Measurements from ENCODE around the gene CEP83.
"Not testable (repeated sequence)": the region's sequence is repeated elsewhere in the genome, so short reads cannot be mapped to it uniquely, and the experiment has no call there.

CEP83 gene, protein sequence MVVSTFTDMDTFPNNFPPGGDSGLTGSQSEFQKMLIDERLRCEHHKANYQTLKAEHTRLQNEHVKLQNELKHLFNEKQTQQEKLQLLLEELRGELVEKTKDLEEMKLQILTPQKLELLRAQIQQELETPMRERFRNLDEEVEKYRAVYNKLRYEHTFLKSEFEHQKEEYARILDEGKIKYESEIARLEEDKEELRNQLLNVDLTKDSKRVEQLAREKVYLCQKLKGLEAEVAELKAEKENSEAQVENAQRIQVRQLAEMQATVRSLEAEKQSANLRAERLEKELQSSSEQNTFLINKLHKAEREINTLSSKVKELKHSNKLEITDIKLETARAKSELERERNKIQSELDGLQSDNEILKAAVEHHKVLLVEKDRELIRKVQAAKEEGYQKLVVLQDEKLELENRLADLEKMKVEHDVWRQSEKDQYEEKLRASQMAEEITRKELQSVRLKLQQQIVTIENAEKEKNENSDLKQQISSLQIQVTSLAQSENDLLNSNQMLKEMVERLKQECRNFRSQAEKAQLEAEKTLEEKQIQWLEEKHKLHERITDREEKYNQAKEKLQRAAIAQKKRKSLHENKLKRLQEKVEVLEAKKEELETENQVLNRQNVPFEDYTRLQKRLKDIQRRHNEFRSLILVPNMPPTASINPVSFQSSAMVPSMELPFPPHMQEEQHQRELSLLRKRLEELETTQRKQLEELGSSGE

DNA sequence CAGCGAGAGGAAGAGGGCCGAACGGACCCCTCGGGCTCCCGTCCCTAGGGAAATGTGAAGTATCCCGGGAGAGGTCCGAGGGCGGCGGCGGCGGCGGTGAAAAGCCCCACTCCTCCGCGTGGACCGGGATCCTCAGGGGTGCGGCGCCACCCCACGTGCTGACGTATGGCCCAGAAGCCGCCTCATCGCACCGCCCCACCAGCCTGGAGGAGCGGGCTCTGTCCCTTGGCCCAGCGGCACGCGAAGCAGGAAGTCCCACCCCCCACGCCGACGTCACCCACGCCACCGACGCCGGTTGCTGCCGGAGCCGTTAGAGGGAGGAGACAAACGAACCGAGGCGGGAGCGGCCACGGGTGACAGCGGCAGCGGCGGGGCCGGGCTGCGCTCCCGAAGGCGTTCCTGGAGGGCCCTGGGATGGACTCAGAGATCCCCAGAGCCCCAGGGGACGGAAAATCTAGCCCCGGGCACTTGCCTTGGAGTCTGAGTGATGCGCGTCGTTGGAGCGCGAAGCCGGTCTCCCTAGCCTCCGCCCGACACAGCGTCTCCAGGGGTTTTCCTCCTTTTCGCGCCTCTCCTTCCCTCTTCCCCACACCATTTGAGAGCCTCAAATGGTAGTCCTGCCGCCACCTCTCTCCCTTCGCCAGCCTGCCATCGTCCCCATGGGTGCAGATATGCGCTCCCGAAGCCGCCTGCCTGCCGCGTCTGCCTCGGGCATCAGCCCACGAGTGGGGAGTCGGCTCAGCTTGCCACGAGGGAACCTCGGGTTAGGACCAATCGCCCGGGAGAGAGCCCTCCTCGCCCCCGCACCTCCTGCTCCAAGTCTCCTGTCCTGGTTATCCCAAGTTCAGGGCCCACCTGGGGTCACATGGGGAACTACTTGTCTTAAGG is at the start of gene CEP83:
Gene CEP83, minus strand, starts transcription at position 140 of the 888 bp plus-strand sequence. CDS start 47,377 bp downstream, outside the sequence.
- DNase-seq (ENCODE audit: low read depth, low spot score), result peak; percentile 20

DNA sequence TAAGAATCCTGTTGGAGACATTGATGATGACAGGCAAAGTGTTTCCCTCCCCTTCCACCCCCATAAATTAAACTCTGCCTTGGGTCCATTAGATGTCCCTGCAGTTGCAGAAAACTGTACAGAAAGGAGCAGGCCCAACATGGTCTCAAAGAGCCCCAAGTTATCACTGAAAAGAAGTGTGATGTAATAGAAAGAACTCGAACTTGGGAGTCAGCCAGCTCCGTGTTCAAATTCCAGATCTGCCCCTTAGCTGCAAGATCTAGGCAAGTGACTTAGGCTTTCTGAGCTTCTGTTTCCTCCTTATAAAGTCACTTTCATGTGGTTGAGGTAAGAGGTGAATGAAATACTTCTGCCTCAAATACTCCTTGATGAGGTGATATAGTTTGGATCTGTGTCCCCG is 49.6 kb upstream of the CEP83 start:
- no peak for DNase-seq (ENCODE audit: low read depth, low spot score)

DNA sequence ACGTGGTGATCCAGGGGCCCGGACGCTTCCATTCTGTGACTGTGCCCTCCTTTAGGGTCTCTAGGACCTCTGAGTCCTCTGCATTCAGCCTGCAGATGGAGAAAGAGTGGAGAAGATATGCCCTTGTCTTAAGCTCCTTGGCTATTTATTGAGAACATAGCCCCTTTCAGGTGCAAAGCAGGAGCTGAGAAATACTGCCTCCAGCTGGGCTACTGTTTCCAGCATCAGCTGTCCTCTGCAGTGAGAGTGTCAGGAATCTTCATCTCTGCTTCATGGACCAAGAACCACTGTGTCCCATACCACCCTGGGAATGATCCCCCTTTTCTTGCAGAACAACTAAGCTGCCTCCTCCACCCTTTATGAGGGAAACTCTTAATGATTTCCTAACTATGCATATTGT is 47.8 kb upstream of the CEP83 start:
- no peak for DNase-seq (ENCODE audit: low read depth, low spot score)

DNA sequence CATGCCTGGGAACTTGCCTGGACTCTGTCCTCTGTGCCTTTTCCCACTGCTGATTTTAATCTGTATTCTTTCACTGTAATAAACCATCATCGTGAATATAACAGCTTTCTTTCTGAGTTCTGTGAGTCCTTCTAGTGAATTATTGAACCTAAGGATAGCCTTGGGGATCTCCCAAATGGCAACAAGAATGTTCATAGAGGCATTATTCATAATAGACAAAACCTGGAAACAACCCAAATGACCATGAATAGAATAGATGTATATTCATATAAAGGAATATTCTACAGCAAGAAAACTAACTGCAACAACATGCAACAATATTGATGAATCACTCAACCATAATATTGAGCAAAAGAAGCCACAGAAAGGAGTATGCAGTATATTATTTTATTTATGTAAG is 44.7 kb upstream of the CEP83 start:
- DNase-seq (ENCODE audit: low read depth, low spot score), result no peak

DNA sequence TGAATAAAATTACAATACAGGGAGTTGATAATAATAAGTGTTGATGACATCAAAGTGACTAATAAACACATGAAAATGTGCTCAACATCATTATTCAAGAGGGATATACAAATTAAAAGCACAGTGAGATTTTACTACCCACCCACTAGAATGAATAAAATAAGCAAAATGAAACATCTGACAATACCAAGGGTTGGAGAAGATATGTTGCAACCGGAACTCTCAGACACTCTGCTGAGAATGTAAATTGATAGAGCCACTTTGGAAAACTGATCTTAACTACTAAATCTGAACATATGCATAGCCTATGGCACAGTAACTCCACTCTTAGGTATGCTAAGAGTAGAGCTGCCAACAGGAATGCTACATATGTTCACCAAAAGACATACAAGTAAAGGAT is 44.0 kb upstream of the CEP83 start:
- no peak for DNase-seq (ENCODE audit: low read depth, low spot score)

DNA sequence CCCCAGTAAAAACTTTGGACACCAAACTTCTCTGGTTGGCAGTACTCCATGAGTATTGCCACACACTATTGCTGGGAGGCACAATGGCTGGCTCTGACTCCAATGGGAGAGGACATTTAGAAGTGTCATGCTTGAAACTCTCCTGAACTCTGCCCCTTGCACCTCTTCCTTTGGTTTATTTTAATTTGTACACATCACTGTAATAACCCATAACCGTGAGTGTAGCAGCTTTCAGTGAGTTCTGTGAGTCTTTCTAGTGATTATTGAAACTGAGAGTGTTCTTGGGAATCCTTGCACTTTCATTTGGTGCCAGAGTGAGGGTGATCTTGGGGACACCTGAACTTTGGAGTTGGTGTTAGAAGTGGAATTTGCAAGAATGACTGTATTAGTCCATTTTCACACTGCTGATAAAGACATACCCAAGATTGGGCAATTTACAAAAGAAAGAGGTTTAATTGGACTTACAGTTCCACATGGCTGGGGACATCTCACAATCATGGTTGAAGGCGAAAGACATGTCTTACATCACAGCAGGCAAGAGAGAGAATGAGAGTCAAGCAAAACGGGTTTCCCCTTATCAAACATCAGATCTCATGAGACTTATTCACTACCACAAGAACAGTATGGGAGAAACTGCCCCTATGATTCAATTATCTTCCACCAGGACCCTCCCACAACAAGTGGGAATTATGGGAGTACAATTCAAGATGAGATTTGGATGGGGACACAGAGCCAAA is 41.3 kb upstream of the CEP83 start:
- no peak for DNase-seq (ENCODE audit: low read depth, low spot score)

DNA sequence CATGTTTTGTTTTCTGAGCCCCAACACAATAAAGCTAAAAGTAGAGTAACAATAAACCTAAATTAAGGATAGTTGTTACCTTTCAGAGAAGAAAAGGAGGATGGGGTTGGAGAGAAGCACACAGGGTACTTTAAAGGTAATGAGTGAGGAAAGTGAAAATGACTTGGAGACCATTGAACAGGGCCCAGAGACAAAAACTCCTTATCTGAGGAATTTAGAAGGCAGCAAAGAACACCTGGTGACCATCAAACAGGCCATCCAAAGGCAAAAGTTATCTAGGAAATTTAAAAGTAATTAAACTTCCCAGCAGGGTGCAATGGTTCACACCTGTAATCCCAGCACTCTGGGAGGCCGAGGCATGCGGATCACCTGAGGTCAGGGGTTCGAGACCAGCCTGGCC is 39.0 kb upstream of the CEP83 start:
- no peak for DNase-seq (ENCODE audit: low read depth, low spot score)

DNA sequence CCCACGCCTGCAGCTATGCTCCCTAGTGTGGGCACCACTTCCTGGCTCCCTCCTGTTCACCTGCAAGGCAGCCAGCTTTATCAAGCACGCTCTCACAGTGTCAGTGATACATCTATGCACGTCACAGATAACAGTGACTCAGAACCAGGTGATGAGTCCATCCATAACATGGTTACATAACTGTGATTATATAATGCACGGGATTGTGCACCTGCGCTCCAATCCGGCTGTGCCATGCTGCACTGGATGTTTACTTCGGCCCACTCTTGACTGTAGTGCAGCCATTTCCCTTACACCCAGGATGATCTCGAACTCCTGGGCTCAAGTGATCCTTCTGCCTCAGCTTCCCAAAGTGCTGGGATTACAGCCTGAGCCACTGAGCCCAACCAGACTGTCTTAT is 38.4 kb upstream of the CEP83 start:
- no peak for DNase-seq (ENCODE audit: low read depth, low spot score)

DNA sequence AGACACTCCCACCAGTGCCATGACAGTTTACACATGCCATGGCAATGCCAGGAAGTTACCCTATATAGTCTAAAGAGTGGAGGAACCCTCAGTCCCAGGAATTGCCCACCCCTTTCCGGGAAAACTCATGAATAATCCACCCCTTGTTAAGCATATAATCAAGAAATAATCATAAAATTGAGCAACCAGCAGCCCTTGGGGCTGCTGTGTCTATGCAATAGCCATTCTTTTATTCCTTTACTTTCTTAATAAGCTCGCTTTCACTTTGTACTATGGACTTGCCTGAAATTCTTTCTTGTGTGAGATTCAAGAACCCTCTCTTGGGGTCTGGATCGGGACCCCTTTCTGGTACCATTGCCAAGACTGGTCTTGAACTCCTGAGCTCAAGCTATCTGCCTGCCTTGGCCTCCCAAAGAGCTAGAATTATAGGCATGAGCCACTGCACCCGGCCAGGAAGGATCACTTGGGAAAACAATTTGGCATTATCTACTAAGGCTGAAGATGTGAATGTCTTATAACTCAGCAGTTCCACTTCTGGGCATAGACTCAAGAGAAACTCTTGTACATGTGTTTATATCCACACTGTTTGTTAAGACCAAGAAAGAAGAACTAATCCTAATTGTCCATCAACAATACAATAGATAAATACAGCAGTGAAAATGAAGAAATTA is 35.9 kb upstream of the CEP83 start:
- DNase-seq (ENCODE audit: low read depth, low spot score), result no peak

DNA sequence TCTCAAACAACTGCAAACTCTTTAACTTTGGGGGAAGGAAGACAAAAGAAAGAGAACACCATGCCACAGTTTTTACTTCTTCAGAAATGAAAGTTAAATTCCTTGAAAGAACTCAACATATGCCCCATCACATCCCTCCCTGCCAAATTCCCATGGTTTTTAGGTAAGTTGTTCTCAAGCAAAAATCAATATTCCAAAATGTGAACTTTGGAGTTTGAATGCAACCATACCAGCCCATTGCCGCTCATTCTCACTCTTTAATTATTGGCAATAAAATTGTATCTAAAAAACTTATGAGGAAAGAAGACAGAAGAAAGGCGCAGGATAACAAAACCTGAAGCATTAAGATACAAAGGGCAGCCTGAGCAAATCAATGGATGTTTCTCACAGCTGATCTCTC is 31.8 kb upstream of the CEP83 start:
- no peak for DNase-seq (ENCODE audit: low read depth, low spot score)

DNA sequence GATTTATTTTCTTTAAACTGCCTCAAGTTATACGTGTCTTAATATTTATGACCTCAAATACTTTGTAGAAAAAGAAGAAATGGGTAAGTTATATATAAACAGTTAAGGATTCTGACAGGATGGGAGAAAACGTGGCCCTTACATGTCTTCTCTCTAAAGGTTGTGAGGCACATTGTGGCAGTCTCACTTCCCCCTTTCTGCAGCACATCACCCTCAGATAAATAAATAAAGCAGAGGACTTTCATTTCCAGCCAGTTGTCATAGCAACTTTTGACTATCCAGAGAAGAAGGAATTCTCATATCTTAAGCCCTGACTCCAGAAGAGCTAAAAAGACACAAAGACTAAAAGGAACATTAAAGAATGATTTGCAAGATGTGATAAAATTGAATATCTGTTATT is 28.8 kb upstream of the CEP83 start:
- no peak for DNase-seq (ENCODE audit: low read depth, low spot score)

DNA sequence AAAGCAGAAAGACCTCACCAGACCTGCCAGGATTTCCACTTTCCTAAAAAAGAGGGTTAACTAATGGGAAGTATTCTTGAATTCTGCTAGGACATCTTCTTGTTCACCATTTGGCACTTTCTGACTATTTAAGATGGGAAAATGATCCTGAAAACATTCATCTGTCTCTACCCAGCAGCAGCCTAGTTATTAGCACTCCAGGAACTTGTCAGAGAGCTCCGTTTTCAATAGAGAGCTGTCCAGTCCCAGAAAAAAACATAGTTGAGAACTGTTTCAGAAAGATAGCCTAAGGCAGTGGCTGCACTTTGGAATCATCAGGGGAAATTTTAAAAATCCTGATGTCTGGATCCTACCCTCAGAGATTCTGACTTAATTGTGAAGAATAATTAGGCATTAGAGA is 22.1 kb upstream of the CEP83 start:
- DNase-seq (ENCODE audit: low read depth, low spot score), result no peak

DNA sequence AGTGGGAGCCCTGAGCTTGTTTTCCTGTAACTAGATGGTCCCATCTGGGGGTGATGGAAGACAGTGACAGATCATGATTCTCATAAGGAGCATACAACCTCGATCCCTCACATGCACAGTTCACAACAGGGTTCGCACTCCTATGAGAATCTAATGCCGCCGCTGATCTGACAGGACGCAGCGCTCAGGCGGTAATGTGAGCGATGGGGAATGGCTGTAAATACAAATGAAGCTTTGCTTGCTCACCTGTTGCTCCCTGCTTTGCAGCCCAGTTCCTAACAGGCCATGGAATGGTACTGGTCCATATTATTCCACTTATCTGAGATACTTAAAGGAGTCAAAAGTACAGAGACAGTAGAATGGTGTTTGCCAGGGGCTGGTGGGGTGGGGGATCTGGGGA is 9.9 kb upstream of the CEP83 start:
- no peak for DNase-seq (ENCODE audit: low read depth, low spot score)

DNA sequence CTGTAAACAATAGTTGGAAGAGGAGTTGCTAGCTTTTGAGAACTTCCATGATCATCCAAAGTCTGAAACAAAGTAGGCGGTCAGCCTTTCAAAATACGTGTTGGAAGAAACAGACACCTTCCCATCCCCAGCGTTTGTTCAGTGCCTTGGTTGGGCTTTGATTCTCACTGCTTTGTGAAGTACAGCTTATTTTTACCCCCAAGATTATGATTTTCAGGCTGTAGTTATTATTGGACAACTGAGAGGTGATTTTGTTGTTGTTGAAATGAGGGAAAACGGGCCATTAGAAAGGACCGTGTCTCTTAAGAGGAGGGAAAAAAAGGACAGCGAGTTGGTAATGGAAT is 921 bp upstream of the CEP83 start:
- no peak for DNase-seq (ENCODE audit: low read depth, low spot score)

DNA sequence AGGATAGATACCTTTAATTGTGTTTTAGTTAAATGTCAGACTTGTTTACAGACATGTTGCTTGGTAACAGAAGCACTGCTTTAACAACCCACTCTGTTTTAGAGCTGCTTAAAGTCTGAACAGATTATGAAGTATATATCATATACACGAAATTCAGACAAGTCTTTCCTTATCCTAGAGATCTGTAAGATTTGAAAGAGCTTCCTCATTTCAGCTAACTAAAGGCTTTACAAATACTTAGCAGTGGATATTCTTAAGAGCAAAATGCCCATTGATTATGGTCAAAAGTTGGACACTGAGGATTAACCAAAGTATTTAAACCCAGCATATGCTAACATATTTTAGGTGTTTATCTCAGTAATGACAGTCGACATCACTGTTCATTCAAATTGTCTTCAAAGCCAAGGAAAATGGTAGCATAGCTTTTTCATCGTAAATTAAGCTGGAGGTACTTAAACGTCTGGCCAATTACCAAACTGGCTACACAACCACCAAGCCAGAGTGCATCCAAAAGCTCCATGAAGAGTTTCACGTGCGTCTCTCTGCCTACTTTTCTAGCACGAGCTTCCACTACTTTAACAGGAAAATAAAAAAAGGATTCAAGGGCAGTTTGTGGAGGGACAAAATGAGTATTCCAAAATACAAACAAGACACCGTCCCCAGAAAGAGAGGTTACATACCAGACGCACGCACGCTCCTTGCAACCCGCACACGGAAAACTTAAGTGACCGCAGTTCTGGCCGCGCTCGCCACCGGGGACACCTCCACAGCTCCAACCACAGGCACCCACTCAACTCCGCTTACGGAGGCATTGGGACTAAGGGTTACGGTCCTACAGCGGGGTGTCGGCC is 565 bp downstream of the CEP83 start:
- DNase-seq (ENCODE audit: low read depth, low spot score), result no peak

DNA sequence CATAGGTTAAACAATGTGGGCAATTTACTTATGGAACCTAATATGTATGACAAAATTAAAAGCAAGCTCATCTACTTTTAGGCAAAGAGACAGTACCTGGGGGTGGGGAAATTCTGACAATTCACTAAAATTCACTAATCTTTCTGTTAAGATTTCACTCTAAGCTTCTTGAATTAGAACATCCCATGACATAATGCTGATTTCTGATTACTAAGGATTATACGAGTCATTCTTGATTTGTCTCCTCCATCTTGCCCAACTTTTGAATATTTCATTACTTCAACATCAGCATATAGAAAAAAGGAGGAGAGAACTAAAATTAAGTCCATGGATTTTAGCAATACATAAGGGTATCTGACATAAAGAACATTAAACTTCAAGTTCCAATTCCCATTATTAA is 2.4 kb downstream of the CEP83 start:
- DNase-seq (ENCODE audit: low read depth, low spot score), result no peak

DNA sequence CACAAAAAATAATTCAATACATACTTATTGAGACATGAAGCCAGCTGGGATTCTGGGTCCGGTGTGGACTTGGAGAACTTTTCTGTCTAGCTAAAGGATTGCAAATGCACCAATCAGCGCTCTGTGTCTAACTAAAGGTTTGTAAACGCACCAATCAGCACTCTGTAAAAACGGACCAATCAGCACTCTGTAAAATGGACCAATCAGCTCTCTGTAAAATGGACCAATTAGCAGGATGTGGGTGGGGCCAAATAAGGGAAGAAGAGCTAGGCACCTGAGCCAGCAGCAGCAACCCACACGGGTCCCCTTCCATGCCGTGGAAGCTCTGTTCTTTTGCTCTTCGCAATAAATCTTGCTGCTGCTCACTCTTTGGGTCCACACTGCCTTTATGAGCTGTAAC is 5.3 kb downstream of the CEP83 start:
- DNase-seq (ENCODE audit: low read depth, low spot score), result not testable (repeated sequence)

DNA sequence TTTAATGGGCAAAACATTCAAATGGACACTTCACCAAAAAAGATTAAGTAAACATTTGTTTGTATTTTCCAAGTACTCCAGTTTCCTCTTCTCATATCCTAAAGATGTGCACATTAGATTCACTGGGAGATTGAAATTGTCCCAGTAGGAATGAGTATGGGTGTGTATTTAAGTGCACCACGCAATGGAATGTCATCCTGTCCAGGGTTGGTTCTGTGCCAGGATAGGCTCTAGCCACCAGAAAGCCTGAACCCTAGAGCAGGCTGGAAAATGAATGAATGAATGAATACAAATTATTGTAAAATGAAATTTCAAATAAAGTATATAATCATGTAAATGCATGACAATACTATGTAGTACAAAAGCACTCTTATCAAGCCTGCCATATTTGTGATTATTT is 14.0 kb downstream of the CEP83 start:
- no peak for DNase-seq (ENCODE audit: low read depth, low spot score)

DNA sequence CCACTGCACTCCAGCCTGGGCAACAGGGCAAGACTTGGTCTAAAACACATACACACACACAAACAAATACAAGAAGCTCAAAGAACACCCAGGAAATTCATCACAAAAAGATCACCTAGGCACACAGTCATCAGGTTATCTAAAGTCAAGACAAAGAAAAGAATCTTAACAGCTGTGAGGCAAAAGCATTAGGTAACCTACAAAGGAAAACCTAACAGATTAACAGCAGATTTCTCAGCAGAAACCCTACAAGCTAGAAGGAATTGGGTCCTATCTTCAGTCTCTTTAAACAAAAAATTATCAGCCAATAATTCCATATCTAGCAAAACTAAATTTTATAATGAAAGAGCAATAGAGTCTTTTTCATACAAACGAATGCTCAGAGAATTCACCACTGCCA is 22.4 kb downstream of the CEP83 start:
- no peak for DNase-seq (ENCODE audit: low read depth, low spot score)

DNA sequence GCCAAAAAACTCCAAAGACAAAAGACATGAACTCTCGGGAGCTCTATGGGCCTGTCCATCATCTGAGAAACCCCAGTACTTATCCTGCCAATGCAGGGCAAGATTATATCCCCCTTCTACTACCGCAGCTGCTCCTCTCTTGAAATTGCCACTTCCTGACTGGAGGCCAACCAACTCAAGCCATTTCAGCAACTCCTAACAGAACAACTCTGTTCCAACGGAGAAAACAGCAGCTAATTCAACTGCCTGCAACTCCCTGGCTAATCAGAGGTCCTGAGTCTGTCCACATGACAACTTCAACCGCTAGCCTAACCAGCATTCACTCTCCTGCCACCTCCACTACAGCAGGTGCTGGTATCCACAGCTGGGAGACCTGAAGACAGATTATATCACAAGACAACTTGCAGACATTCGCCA is 24.1 kb downstream of the CEP83 start:
- DNase-seq (ENCODE audit: low read depth, low spot score), result no peak
